Naive B cell (primary cell): ENCODE measurements around the gene MFAP4. TPM values are rescaled to one million over a fixed set of nuclear protein-coding genes. Genes with fewer than 3 reads are reported as not detected.

Experiments
- ATAC-seq, 2 donors: fragments of 150-1000 bp; cut with Tn5 transposase; 2 replicates each; pipeline ENCODE4 v1.10.0; 2021; ENCODE audit warnings: low read depth in 2 of 2, mild to moderate bottlenecking in 2 of 2, moderate library complexity in 2 of 2
- DNase-seq: peaks from one replicate; pipeline ENCODE4 v3.0.0; 2022
- H3K27ac Mint-ChIP-seq, 6 donors: one replicate each; pipeline ENCODE4 v1.8.0; 2020 to 2022; ENCODE audit warnings: mild to moderate bottlenecking in 6 of 6, mixed read lengths in 6 of 6, moderate library complexity in 5 of 6, inconsistent platforms in 2 of 6
- H3K27me3 Mint-ChIP-seq, 3 donors: one replicate each; pipeline ENCODE4 v1.8.0; 2021 to 2022; ENCODE audit warnings: mixed read lengths in 3 of 3, mild to moderate bottlenecking in 1 of 3
- H3K36me3 Mint-ChIP-seq, 2 donors: one replicate each; pipeline ENCODE4 v1.8.0; 2020 to 2022; ENCODE audit warnings: mixed read lengths in 2 of 2, inconsistent platforms in 1 of 2, mild to moderate bottlenecking in 1 of 2
- H3K4me1 Mint-ChIP-seq, 3 donors: one replicate each; pipeline ENCODE4 v1.8.0; 2020 to 2022; ENCODE audit warnings: mixed read lengths in 3 of 3, inconsistent platforms in 1 of 3, mild to moderate bottlenecking in 1 of 3, moderate library complexity in 1 of 3
- H3K4me3 Mint-ChIP-seq, 8 donors: one replicate each; pipeline ENCODE4 v1.8.0; 2020 to 2022; ENCODE audit warnings: mild to moderate bottlenecking in 8 of 8, mixed read lengths in 8 of 8, moderate library complexity in 8 of 8, inconsistent platforms in 2 of 8
- H3K9me3 Mint-ChIP-seq, 7 donors: one replicate each; pipeline ENCODE4 v1.8.0; 2020 to 2022; ENCODE audit warnings: mixed read lengths in 7 of 7, mild to moderate bottlenecking in 5 of 7, inconsistent platforms in 2 of 7, moderate library complexity in 1 of 7
- polyA plus RNA-seq, 6 donors: library from polyadenylated mRNA; unstranded; fragments of 300-500 nt; fragmentation: Illumina TruSeq; gene quantifications; one replicate each; pipeline ENCODE4 v1.2.3, GENCODE V29; 2021; ENCODE audit warnings: low read depth in 6 of 6

MFAP4 gene
- polyA plus RNA-seq, 6 donors from 2014 or later = not detected

DNA sequence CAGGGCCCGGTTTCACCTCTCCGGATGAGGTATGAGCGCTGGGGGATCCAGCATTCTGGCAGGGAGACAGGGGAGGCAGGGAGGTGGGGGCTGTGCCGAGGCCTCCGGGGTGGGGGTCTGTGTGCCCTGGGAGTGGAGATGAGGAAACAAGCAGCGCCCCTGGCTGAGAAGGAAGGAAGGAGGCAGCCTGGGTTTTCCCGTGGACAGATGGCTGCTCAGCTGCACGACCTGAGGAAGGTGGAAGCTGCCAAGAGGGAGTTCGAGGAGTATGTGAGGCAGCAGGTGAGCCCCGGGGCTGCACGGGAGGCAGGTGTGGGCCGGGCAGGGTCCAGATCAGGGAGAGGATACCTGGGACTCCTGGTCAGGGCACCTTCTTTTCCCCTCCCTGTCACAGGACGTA is 28.3 kb upstream of the MFAP4 start:
- no peak for DNase-seq
- no peak overlapping the region for H3K4me3 Mint-ChIP-seq
- no peaks in the 10 kb centered on the region for H3K4me1 Mint-ChIP-seq
- no peaks in the 10 kb centered on the region for H3K36me3 Mint-ChIP-seq
- H3K27ac Mint-ChIP-seq = no peak overlapping the region
- no peaks in the 10 kb centered on the region for H3K9me3 Mint-ChIP-seq
- H3K27me3 Mint-ChIP-seq = peaks cover 7 to 35% (median 10%) of the 10 kb centered on the region in 3 donors
- ATAC-seq = no peak

- H3K4me3 Mint-ChIP-seq = no peak overlapping the region
- no peak for DNase-seq
- ATAC-seq = no peak
- no peaks in the 10 kb centered on the region for H3K4me1 Mint-ChIP-seq
- H3K27ac Mint-ChIP-seq = no peak overlapping the region
- H3K36me3 Mint-ChIP-seq = no peaks in the 10 kb centered on the region
- peaks cover 7 to 35% (median 12%) of the 10 kb centered on the region in 3 donors for H3K27me3 Mint-ChIP-seq
- H3K9me3 Mint-ChIP-seq = no peaks in the 10 kb centered on the region
Observed at GRCh38 chr17:19414396-19415280, 27.6 kb upstream of the MFAP4 start.

DNA sequence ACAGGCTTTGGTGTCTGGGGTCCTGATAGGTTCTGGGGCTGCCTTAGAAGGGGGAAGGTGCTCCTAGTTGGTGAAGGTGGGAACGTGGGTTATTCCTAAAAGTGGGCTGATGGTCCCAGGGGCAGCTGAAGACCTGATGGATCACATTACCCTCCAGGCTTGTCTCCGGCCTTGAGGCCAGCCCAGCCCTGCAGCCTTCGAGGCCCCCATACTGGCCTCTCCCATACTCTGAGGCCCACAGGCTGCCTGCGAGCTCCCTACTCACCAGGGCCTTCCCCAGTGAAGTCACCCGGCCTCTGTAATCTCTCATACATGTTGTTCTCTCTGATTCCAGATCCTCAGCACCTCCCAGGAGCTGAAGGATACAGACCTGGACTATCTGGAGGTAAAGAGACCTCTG is 26.8 kb upstream of the MFAP4 start:
- H3K36me3 Mint-ChIP-seq = no peaks in the 10 kb centered on the region
- no peak overlapping the region for H3K27ac Mint-ChIP-seq
- no peak overlapping the region for H3K4me3 Mint-ChIP-seq
- ATAC-seq (no peak), DNase-seq (no peak)
- H3K4me1 Mint-ChIP-seq = no peaks in the 10 kb centered on the region
- peaks cover 1 to 32% (median 12%) of the 10 kb centered on the region in 3 donors for H3K27me3 Mint-ChIP-seq
- no peaks in the 10 kb centered on the region for H3K9me3 Mint-ChIP-seq

DNA sequence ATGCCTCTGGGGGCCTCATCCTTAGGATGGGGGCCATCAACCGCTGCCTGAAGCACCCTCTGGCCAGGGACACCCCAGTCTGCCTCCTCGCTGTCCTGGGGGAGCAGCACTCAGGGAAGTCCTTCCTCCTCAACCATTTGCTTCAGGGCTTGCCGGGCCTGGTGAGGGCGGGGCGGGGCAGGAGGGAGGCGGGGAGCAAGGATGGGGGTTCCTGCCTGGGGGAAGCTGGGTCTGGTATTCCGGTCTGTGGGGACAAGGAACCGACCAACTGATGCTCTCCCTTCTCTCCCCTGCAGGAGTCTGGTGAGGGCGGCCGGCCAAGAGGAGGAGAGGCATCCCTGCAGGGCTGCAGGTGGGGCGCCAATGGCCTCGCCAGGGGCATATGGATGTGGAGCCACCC is 26.0 kb upstream of the MFAP4 start:
- Mint-ChIP-seq H3K36me3 (no peaks in the 10 kb centered on the region), H3K27ac (no peak overlapping the region), H3K4me1 (no peaks in the 10 kb centered on the region), H3K27me3 (peaks cover 0 to 31% (median 12%) of the 10 kb centered on the region in 3 donors), H3K9me3 (no peaks in the 10 kb centered on the region), H3K4me3 (no peak overlapping the region)
- DNase-seq (no peak), ATAC-seq (no peak)

DNA sequence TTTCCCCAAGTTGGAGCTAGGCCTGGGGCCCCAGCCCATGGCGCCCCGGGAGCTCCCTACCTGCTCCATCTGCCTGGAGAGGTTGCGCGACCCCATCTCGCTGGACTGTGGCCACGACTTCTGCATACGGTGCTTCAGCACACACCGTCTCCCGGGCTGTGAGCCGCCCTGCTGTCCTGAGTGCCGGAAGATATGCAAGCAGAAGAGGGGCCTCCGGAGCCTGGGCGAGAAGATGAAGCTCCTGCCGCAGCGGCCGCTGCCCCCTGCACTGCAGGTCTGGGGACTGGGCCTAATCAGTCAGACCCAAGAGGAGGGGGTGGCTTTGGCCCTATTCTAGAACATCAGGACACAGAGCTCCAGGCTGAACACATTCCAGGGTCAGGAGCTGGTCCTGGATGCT is 25.5 kb upstream of the MFAP4 start:
- H3K27me3 Mint-ChIP-seq = peaks cover 0 to 31% (median 12%) of the 10 kb centered on the region in 3 donors
- ATAC-seq = no peak
- H3K9me3 Mint-ChIP-seq = no peaks in the 10 kb centered on the region
- H3K4me3 Mint-ChIP-seq = no peak overlapping the region
- H3K27ac Mint-ChIP-seq = no peak overlapping the region
- H3K4me1 Mint-ChIP-seq = no peaks in the 10 kb centered on the region
- no peaks in the 10 kb centered on the region for H3K36me3 Mint-ChIP-seq
- no peak for DNase-seq

DNA sequence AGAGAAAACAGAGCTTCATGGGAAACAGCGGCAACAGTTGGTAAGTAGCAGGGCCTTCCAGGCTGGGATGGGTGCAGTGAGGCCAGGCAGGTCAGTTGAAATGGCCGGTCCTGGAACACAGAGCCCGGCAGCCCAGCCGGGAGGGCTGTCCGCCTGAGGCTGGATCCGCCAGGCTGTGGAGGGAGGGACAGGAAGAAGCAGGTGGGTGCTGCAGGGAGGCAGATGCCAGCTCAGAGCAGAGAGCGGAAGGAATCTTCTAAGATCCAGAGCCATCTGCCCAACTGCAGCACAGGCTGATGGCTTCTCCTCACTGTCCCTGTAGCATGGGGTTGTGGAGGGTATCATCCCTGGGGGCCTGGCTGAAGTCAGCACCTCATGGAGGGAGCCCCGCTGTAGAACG is 24.6 kb upstream of the MFAP4 start:
- peaks cover 0 to 30% (median 12%) of the 10 kb centered on the region in 3 donors for H3K27me3 Mint-ChIP-seq
- peak overlapping the region in 1 of 6 donors; percentile 37 for H3K27ac Mint-ChIP-seq
- H3K36me3 Mint-ChIP-seq = no peaks in the 10 kb centered on the region
- ATAC-seq (no peak), DNase-seq (no peak)
- no peak overlapping the region for H3K4me3 Mint-ChIP-seq
- no peaks in the 10 kb centered on the region for H3K9me3 Mint-ChIP-seq
- no peaks in the 10 kb centered on the region for H3K4me1 Mint-ChIP-seq

GRCh38 chr17:19410875-19411620 is 24.1 kb upstream of the MFAP4 start, which contains the start of gene RNF112:
TSS of gene RNF112 (plus strand) at chr17:19411232. CDS start at chr17:19411409, 177 bp downstream.
- ATAC-seq = no peak
- Mint-ChIP-seq H3K27ac (peak within 1 kb of the TSS in 3 of 6 donors; percentile 24 to 75 (median 56)), H3K9me3 (no peaks in the 10 kb centered on the region), H3K27me3 (peaks cover 0 to 25% (median 12%) of the 10 kb centered on the region in 3 donors), H3K4me3 (no peak within 1 kb of the TSS), H3K4me1 (no peaks in the 10 kb centered on the region), H3K36me3 (no peaks in the 10 kb centered on the region)
- DNase-seq = no peak

GRCh38 chr17:19410091-19410490 is 23.1 kb upstream of the MFAP4 start:
- Mint-ChIP-seq H3K27me3 (peaks cover 0 to 21% (median 12%) of the 10 kb centered on the region in 3 donors), H3K4me3 (no peak overlapping the region), H3K27ac (peak overlapping the region in 2 of 6 donors; percentile 24 to 75), H3K4me1 (peaks cover 0 to 5% (median 0%) of the 10 kb centered on the region in 3 donors), H3K36me3 (no peaks in the 10 kb centered on the region), H3K9me3 (no peaks in the 10 kb centered on the region)
- ATAC-seq = no peak
- DNase-seq = no peak

- Mint-ChIP-seq H3K27ac (no peak overlapping the region), H3K36me3 (no peaks in the 10 kb centered on the region), H3K9me3 (no peaks in the 10 kb centered on the region), H3K4me3 (no peak overlapping the region), H3K27me3 (peaks cover 0 to 16% (median 12%) of the 10 kb centered on the region in 3 donors), H3K4me1 (peaks cover 0 to 5% (median 0%) of the 10 kb centered on the region in 3 donors)
- DNase-seq = no peak
- no peak for ATAC-seq
Observed at GRCh38 chr17:19409509-19409908, 22.5 kb upstream of the MFAP4 start.

GRCh38 chr17:19409066-19409465 is 22.1 kb upstream of the MFAP4 start:
- H3K9me3 Mint-ChIP-seq = no peaks in the 10 kb centered on the region
- no peaks in the 10 kb centered on the region for H3K36me3 Mint-ChIP-seq
- DNase-seq (no peak), ATAC-seq (no peak)
- no peak overlapping the region for H3K27ac Mint-ChIP-seq
- no peak overlapping the region for H3K4me3 Mint-ChIP-seq
- peaks cover 3 to 16% (median 12%) of the 10 kb centered on the region in 3 donors for H3K27me3 Mint-ChIP-seq
- peaks cover 0 to 5% (median 0%) of the 10 kb centered on the region in 3 donors for H3K4me1 Mint-ChIP-seq

DNA sequence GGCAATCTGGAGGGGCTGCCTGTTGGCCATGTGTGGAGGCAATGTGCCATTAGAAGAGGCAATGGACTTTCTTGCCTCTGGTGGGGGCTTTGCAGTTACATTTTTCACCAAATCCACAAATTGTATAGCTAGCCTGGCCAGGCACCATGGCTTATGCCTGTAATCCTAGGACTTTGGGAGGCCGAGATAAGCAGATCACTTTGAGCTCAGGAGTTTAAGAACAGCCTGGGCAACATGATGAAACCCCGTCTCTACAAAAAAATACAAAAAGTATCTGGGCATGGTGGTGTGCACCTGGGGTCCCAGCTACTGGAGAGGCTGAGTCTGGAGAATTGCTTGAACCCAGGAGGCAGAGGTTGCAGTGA is 21.3 kb upstream of the MFAP4 start:
- Mint-ChIP-seq H3K36me3 (no peaks in the 10 kb centered on the region), H3K9me3 (peaks cover 0 to 4% (median 0%) of the 10 kb centered on the region in 7 donors), H3K27ac (peak overlapping the region in 1 of 6 donors; percentile 52), H3K4me3 (no peak overlapping the region), H3K27me3 (peaks cover 3 to 23% (median 18%) of the 10 kb centered on the region in 3 donors), H3K4me1 (peaks cover 0 to 8% (median 0%) of the 10 kb centered on the region in 3 donors)
- DNase-seq (no peak), ATAC-seq (no peak)

- H3K36me3 Mint-ChIP-seq = no peaks in the 10 kb centered on the region
- no peak for DNase-seq
- peaks cover 0 to 8% (median 0%) of the 10 kb centered on the region in 3 donors for H3K4me1 Mint-ChIP-seq
- H3K4me3 Mint-ChIP-seq = no peak overlapping the region
- peaks cover 3 to 27% (median 14%) of the 10 kb centered on the region in 3 donors for H3K27me3 Mint-ChIP-seq
- no peak for ATAC-seq
- H3K27ac Mint-ChIP-seq = no peak overlapping the region
- peaks cover 0 to 4% (median 0%) of the 10 kb centered on the region in 7 donors for H3K9me3 Mint-ChIP-seq
Observed at GRCh38 chr17:19407601-19408345, 20.8 kb upstream of the MFAP4 start.

GRCh38 chr17:19405114-19405513 is 18.1 kb upstream of the MFAP4 start:
- H3K27me3 Mint-ChIP-seq = peaks cover 3 to 24% (median 9%) of the 10 kb centered on the region in 3 donors
- H3K9me3 Mint-ChIP-seq = peaks cover 0 to 4% (median 0%) of the 10 kb centered on the region in 7 donors
- DNase-seq (no peak), ATAC-seq (no peak)
- no peak overlapping the region for H3K27ac Mint-ChIP-seq
- no peak overlapping the region for H3K4me3 Mint-ChIP-seq
- H3K36me3 Mint-ChIP-seq = no peaks in the 10 kb centered on the region
- H3K4me1 Mint-ChIP-seq = peaks cover 0 to 8% (median 0%) of the 10 kb centered on the region in 3 donors
